HG02678 (cell line): ENCODE measurements around the gene CCER1.

Source experiments
- ATAC-seq: cut with Tn5 transposase; IDR thresholded peaks from one replicate; pipeline ENCODE4 v1.9.1; 2021; ENCODE audit warnings: mild to moderate bottlenecking, moderate library complexity; ENCODE audit not compliant: unreplicated experiment

CCER1 gene

GRCh38 chr12:90969346-90969745, 14.4 kb upstream of the CCER1 start:
- no peak for ATAC-seq

- no peak for ATAC-seq
Measured at GRCh38 chr12:90965204-90965603, 10.2 kb upstream of the CCER1 start.

DNA sequence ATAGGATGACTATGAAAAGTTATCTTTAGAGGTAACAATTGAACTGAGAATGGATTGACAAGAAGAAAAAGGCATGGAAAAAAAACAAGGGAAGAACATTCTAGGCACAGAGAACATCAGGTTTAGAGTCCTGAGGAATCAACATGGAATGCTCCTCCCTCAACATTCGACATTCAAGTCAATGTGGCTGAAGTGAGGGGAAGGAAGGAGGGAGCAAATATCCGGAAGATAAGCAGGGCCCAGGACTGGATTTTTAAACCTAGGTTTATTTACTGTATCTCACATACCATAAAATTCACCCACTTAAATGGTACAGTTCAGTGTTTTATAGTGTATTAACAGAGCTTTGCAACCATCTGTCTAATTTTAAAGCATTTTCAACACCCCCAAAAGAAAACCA, 9.6 kb upstream of the CCER1 start:
- no peak for ATAC-seq

GRCh38 chr12:90963946-90964345, 9.0 kb upstream of the CCER1 start:
- ATAC-seq, result no peak

DNA sequence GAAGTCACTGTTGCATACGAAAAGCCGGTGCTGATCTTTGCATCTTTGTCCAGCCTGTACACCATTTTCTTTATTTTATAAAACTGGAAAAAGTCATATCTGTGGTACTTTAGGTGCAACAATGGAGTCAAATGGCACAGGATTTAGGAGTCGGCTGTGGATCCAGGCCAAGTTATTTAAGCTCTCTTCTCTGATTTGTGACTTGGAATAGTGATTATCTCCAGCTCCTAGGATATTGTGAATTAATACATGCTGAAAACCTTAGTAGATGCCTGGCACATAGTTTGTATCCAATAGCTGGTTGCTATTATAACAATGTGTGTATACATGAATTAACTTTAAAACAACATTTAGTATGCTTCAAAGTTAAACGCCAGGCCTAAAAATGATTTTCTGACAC, 6.2 kb upstream of the CCER1 start:
- ATAC-seq, result no peak

GRCh38 chr12:90959538-90960139, 4.7 kb upstream of the CCER1 start:
- peak; percentile 87 for ATAC-seq

DNA sequence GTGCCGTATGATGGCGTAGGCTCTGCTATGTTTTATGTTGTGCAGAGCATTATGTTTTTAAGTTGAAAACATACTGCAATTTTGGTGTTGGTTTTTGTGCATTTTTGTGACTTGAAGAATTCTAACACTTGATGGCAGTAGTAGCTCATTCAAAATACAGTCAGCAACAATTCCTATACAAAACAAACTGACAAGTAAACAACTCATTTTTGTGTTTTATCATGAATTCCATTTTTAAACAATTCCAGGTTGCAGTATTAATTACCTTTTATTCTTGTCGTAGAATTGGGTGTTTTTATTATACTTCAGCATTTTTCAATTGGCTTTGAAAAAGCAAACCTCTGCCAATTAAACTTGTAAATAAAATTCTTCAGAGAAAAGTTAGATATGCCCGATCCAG, 4.1 kb upstream of the CCER1 start:
- ATAC-seq, result no peak

GRCh38 chr12:90958347-90958746, 3.4 kb upstream of the CCER1 start:
- no peak for ATAC-seq

- no peak for ATAC-seq
Measured at GRCh38 chr12:90954428-90954827, 548 bp downstream of the CCER1 start.

DNA sequence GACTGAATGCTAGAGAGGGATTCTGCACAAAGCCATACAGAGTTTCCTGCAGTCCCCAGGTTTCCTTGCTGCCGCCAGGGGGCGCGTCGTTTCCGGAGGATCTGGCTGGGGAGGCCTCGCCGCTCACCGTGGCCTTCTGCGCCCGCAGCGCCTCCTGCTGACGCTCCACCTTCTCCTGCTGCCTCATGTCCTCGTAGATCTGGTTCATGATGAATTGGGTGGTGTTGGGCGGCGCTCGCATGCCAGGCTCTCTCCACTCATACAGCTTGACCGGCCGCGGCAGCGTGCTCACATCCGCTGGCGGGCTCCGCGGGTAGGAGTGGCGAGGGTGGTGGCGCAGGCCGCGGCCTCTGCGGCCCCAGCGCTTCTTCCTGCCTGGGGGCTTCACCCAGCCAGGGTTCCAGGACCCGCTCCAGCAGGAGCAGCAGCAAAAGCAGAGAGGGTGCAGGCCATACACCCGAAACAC, 987 bp downstream of the CCER1 start:
- ATAC-seq, result no peak

GRCh38 chr12:90951432-90952105, 3.4 kb downstream of the CCER1 start:
- ATAC-seq, result no peak

- no peak for ATAC-seq
Measured at GRCh38 chr12:90947869-90948268, 7.1 kb downstream of the CCER1 start.

GRCh38 chr12:90945070-90945649, 9.8 kb downstream of the CCER1 start:
- ATAC-seq, result peak; percentile 83

DNA sequence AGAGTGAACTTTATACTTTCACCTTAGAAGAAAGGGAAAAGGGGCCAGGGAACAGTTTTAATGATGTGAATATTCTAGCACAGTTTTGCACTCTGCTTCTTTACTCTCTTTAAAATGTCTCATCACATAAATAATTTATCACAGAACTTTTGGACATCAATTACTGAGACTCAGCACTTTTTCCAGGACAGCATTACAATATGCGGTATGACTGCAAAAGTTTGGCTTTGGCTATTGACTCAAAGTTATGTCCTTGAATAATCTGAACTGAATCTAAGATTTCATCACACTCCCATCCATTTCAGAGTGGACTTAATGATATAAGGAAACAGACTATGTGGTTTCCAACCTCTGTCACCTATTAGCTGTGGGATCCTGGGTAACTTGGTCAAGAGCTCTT, 11.7 kb downstream of the CCER1 start:
- ATAC-seq, result no peak

DNA sequence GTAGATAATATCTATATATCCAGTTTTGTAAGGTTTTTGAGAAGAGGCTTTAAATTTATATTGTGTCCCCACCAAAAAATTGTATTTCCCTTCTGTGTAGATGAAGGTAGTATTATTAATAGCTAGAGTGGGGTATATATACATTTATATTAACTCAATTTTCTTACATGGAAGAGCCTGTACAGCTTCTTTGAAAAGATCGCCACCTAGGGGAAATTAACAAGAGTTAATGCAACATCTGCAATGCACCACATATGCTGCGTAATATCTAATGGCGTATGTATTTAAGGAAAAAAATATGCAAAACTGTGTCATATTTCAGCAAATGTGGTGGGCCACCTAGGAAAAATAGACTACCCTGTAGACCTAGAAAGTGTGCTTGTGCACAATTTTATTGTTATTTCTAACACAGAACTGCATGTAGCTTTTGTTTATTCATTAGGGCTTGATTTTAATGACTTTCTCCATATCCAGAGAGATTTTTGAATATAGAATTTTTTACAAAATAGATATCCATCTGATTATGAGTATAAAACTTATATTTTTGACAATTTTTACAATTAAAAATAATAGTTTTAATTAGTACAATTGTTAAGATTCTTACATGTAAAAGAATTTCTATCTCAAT, 14.0 kb downstream of the CCER1 start:
- ATAC-seq, result peak; percentile 67

DNA sequence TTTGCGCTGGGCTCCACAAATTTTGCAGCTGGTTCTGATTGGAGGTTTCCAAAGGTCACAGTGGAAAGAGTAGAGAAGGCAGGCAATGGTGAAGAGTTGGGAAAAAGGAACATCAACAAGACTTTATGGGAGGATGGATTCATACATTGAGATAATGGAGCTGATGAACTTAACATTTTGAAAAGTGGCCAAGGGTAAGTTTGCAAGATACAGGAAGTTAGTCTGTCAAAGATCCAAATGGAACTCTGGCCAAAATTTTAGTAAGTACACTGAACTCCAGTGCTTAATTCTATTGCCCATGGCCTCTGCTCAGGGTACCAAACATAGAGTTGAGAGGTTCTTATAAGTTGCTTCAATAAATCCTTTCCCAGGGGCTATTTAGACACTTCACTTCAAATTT, 15.6 kb downstream of the CCER1 start:
- no peak for ATAC-seq

- ATAC-seq, result no peak
Measured at GRCh38 chr12:90938451-90938850, 16.5 kb downstream of the CCER1 start.

- no peak for ATAC-seq
Measured at GRCh38 chr12:90937651-90938050, 17.3 kb downstream of the CCER1 start.

- ATAC-seq, result no peak
Measured at GRCh38 chr12:90936230-90937005, 18.6 kb downstream of the CCER1 start.

DNA sequence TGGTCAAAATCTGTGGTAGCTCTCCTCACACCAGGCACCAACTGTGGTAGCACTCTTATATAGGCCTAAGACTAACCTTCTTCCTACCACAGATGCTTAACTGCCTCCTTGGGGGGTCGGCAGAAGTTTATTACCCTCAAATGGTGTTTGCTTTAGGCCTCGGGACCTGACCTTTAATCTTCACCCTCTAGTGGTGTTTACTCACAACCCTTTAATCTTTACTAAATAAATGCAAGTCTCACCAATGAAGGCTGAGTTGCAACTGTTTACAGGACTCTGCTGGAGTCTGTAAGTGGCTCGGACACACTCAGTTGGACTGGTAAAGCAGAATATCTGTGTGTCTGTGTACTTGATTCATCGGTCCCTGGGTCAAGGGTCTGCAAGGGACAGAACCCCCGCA, 29.4 kb downstream of the CCER1 start:
- no peak for ATAC-seq

DNA sequence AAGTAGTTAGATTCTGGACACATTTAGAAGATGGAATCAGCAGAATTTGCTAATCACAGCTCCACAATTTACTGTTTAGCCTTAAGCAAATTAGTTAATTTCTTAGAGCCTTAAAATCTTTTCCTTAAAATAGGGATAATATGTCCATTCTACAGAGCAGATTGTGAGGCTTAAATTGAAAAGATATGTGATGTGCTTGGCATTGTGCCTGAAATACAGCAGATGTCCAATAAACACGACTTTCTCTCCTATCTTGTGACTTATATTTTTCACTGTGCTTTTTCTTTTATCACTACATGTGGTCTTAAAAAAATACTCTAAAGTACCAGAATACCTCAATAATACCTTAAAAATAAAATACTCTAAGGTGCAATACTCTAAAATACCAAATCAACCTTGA, 30.6 kb downstream of the CCER1 start:
- no peak for ATAC-seq
